Tibial artery (tissue), 4 donors: Measurements from ENCODE around the gene PNKP.
A peak's percentile ranks its signal among the peaks of the same experiment; 100 is the strongest.

Source experiments
- DNase-seq, 2 donors: peaks; one replicate each; pipeline ENCODE4 v3.0.0-alpha.2; 2019
- H3K27ac ChIP-seq, 2 donors: fragments of 200-600 bp; sonication (generic) in 1 of 2; 1 replicate in 1 of 2; 2 replicates in 1 of 2; pipeline ENCODE4 v1.5.1; 2018 to 2019; ENCODE audit warnings: mild to moderate bottlenecking in 1 of 2
- H3K27me3 ChIP-seq, 2 donors: fragments of 200-600 bp; sonication (generic) in 1 of 2; one replicate each; pipeline versions ENCODE4 v1.5.1 to v1.6.0; 2016 to 2019
- H3K36me3 ChIP-seq, 3 donors: fragments of 200-600 bp; sonication (generic) in 2 of 3; one replicate each; pipeline ENCODE4 v1.5.1; 2016 to 2019; ENCODE audit warnings: mild to moderate bottlenecking in 2 of 3
- H3K4me1 ChIP-seq, 4 donors: fragments of 200-600 bp; sonication (generic) in 2 of 4; 1 replicate in 3 of 4; 2 replicates in 1 of 4; pipeline ENCODE4 v1.5.1; 2016 to 2019
- H3K4me3 ChIP-seq, 2 donors: fragments of 200-600 bp; sonication (generic) in 1 of 2; 1 replicate in 1 of 2; 2 replicates in 1 of 2; pipeline ENCODE4 v1.5.1; 2018 to 2019; ENCODE audit warnings: mild to moderate bottlenecking in 2 of 2
- H3K9me3 ChIP-seq, 3 donors: fragments of 200-600 bp; sonication (generic) in 1 of 3; one replicate each; pipeline ENCODE4 v1.5.1; 2016 to 2019
- CTCF ChIP-seq, 2 experiments: fragments of 200-600 bp in 1 of 2; fragments of 450-650 bp in 1 of 2; IDR thresholded peaks; one replicate each; pipeline ENCODE4 v1.5.1; 2017 to 2019; ENCODE audit warnings: antibody characterized with exemption in 2 of 2, mild to moderate bottlenecking in 1 of 2, moderate library complexity in 1 of 2
- intact Hi-C: fragments of 100-400 bp; cut with DNase I; formaldehyde crosslinking; loops from one replicate; pipeline ENCODE4 v1.15.0; 2023; ENCODE audit warnings: low total_unique reads

PNKP gene

GRCh38 chr19:49852631-49853126, 14.7 kb downstream of the PNKP start:
- intact Hi-C loops = no loop called here
- no peak for DNase-seq
- Histone ChIP-seq H3K36me3 (peaks cover 27 to 36% (median 35%) of the 10 kb centered on the region in 3 donors), H3K9me3 (no peaks in the 10 kb centered on the region), H3K4me3 (peak overlapping the region; percentile 96 to 97), H3K27ac (peak overlapping the region in 1 of 2 donors; percentile 8), H3K4me1 (peaks cover 0 to 40% (median 26%) of the 10 kb centered on the region in 4 donors), H3K27me3 (no peaks in the 10 kb centered on the region)
- TF ChIP-seq CTCF (IDR thresholded peaks at IDR 0.05) = no peak

GRCh38 chr19:49851456-49852259, 15.7 kb downstream of the PNKP start:
- intact Hi-C loops = no loop called here
- no peak for TF ChIP-seq CTCF (IDR thresholded peaks at IDR 0.05)
- peaks cover 0 to 40% (median 26%) of the 10 kb centered on the region in 4 donors for H3K4me1 ChIP-seq
- no peaks in the 10 kb centered on the region for H3K27me3 ChIP-seq
- H3K9me3 ChIP-seq = no peaks in the 10 kb centered on the region
- peak overlapping the region; percentile 99 to 100 for H3K27ac ChIP-seq
- H3K36me3 ChIP-seq = peaks cover 17 to 26% (median 25%) of the 10 kb centered on the region in 3 donors
- DNase-seq = no peak
- H3K4me3 ChIP-seq = peak overlapping the region; percentile 96 to 97

- Histone ChIP-seq H3K27me3 (no peaks in the 10 kb centered on the region), H3K4me3 (peak within 1 kb of the TSS; percentile 96 to 97), H3K4me1 (peaks cover 0 to 40% (median 26%) of the 10 kb centered on the region in 4 donors), H3K36me3 (peaks cover 12 to 17% (median 16%) of the 10 kb centered on the region in 3 donors), H3K27ac (peak within 1 kb of the TSS; percentile 99 to 100), H3K9me3 (no peaks in the 10 kb centered on the region)
- TF ChIP-seq CTCF (IDR thresholded peaks at IDR 0.05) = peak in 1 of 2 experiments; percentile 11
- peak; percentile 88 to 96 for DNase-seq
- intact Hi-C loops = no loop called here
Observed at GRCh38 chr19:49850487-49851342, 16.7 kb downstream of the PNKP start, which contains the start of gene PTOV1. TSS of gene PTOV1 (plus strand) at chr19:49851159.

- intact Hi-C loops = no loop called here
- TF ChIP-seq CTCF (IDR thresholded peaks at IDR 0.05) = no peak
- DNase-seq = no peak
- Histone ChIP-seq H3K27ac (peak overlapping the region; percentile 99 to 100), H3K9me3 (no peaks in the 10 kb centered on the region), H3K27me3 (no peaks in the 10 kb centered on the region), H3K4me3 (peak overlapping the region; percentile 96 to 97), H3K4me1 (peaks cover 0 to 40% (median 26%) of the 10 kb centered on the region in 4 donors), H3K36me3 (peaks cover 8 to 11% (median 10%) of the 10 kb centered on the region in 3 donors)
Observed at GRCh38 chr19:49850221-49850486, 17.2 kb downstream of the PNKP start.

GRCh38 chr19:49849433-49850220, 17.7 kb downstream of the PNKP start:
- peak overlapping the region; percentile 99 to 100 for H3K27ac ChIP-seq
- TF ChIP-seq CTCF (IDR thresholded peaks at IDR 0.05) = no peak
- no peaks in the 10 kb centered on the region for H3K27me3 ChIP-seq
- H3K4me3 ChIP-seq = peak overlapping the region; percentile 96 to 97
- H3K9me3 ChIP-seq = no peaks in the 10 kb centered on the region
- intact Hi-C loops = no loop called here
- H3K4me1 ChIP-seq = peaks cover 0 to 34% (median 26%) of the 10 kb centered on the region in 4 donors
- peaks cover 3 to 6% (median 5%) of the 10 kb centered on the region in 3 donors for H3K36me3 ChIP-seq
- no peak for DNase-seq
